Activated naive CD4-positive, alpha-beta T cell treated with anti-CD3 and anti-CD28 coated beads, Interleukin-2, amount 50 U/mL, for 16 hours (primary cell): ENCODE results near the gene NFIC.

Experiments used
- DNase-seq: peaks from one replicate; pipeline ENCODE4 v3.0.0-alpha.2; 2020

The NFIC gene

DNA sequence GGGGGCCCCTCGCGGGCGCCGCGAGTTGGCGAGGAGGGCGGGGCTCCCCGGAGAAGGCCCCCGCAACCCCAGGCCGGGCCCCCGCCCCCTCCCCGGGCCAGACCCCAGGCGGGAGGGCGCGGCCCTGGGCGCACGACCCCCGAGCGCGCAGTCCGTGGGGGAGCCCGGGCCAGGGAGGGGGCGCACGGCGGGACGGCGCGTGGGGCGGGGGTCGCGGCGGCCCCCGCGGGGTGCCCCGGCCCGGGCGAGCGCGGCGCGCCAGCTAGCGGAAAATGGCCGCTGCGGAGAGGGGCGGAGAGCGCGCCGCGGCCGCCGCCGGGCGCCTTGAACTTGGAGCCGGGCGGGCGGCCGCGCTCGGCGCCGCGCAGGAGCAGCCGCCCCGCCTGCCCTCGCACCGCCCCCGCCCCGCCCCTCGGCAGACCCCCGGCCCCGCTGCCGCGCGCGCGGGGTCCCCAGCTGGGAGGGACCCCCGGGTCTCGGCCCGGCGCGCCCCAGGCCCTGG is 6.4 kb upstream of the NFIC start:
- peak; percentile 55 for DNase-seq

GRCh38 chr19:3360421-3361383 is 5.7 kb upstream of the NFIC start:
- peak; percentile 89 for DNase-seq

DNA sequence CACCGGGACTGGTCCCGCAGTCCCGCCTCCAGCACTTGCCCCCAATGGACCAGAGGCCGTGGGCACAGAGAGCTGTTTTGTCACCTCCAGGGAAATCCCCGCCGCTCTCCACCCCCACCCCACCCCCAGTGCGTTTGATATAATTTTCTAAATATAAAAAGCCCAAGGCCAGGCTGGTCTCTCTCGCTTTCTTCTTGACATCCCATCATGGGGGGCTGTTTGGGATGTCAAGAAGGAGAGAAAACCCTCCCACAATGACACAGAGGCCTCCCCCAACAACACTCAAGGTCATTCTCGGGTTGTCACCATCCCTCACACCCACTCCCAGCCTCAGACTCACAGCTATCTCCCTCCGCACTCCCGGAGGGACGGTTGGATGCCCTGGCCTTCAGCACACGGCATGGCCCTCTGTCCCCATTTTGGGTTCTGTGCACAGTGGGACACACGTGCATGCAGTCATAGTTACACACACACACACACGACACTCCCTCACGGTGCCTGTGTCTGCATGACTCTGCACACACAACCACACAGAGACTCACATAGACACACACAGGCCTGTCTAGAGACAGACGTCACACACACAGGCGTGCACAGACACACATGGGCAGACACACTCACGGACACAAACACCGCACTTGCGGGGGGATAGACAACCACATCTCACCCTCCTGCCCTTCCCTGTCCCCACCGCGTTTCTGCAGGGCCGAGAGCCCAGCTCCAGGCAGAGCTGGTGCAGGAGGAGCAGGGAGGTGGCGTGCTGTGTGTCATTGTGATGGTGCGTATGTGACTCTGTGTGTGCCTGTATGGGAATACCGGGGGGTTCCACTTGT is 4.8 kb upstream of the NFIC start:
- no peak for DNase-seq

GRCh38 chr19:3362217-3362906 is 4.0 kb upstream of the NFIC start:
- DNase-seq, result no peak

DNA sequence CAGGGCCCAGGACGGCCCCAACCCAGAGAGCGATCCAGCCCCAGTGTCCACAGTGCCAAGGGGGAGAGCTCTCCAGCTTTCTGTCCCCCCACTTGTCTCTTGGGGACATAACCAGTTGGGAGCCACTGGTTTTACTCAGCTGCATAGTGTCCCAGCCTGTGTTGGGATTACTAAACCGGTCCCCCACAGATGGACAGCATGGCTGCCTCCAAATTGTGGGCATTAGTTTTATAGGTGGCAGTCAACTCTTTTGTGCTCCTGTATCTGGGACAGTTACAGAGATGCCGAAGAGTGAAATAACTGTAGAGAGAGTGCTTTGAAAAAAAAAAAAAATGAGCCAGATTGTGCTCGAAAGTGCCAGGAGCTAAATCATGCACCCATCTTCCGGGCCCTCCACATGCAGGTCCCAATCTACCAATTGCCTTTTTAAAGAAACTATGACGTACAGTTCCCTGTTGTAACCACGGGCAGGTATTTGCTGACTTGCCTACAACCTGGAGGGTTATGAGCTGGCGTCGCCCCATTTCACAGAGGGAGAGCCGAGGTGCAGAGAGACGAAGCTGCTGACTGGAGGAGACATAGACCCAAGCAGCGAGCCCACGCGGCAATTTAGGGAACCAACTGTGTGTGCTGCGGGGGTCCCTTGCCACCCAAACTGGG is 2.4 kb upstream of the NFIC start:
- no peak for DNase-seq

DNA sequence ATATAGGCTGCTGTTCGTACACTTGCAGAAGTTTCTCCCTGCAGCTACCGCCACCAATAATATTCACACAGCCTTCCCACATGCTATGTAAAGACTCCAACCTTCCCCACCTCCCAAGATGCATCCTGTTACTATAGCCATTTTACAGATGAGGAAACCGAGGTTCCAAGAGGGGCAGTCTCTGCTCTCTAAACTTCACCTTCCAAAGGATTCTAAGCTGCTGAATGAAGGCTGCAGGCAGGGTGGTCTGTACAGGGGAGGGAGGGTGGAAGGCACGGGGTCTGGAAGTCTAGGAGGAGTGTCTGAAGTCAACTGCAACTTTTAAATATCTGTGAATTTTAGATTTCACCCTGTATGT is 1.9 kb upstream of the NFIC start:
- DNase-seq, result no peak

DNA sequence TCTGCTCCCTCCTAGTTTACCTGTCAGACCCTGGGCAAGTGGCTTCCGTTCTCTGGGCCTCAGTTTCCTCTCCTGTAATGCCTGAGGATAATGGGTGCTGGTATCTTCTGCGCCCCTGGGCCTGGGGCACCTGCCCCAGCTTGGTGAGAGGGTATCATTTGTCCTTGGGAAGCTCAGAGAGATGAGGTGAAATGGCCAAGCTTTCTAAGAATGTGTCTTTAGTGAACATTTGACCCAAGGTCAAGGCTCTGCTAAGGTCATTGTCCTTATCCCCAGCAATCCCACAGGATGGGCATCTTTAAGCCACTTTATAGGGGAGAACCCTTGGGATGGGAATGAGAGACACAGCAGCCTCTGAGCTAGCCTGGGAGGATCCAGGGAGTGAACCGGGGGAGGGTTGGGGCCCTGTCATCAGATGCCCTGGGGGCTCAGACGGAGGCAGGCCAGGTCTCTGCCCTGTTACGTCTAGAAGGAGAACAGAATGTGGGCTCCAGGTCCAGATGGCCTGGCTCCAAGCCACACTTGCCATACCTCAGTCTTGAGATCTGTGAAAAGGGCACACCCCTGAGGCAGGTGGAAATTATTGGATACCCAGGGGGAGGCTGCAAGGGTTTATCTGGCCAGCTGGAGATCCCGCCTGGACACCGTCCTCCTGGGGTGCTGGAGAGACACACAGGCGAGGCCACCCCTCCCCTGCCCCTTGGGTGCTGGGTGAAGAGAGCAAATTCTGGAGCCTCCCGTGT is 1.1 kb upstream of the NFIC start:
- no peak for DNase-seq

DNA sequence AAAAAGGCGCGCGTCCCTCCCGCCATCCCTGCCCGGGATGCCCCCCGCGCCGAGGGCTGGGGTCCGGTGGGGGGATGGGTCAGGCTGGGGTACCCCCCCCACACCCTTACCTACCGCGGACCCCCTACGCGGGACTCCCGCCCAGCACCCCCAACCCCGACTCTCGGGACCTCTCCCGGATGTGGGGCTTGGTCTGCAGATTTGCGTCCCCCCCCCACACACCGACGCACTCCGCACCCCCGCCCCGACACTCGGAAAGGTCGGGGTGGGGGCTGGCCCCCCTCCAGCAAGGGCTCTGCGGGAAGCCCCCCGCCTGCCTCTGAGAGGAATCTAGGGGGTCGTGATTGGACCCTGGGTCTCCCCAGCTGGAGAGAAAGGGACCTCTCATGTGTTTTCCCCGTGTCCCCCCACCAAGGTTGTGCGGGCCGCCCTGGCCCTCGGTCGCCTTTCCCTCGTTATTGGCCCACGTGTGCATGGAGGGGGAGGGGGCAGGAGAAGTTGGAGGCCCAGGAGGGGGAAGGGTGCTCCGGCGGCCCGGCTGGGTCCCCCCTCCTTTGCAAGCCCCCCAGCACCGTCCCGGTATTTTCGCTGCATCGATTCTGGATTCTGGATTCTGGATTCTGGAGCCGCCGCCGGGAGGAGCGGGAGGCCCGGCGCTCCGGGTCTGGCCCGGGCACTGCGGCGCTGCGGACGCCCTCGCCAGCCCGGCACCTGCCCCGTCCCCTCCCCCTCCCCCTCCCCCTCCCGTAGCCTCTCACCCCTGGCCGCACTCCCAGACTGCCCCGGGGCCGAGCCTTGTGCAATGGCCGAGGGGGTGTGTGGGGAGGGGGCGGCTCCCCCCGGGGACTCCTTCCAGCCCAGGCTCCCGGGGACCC is 607 bp downstream of the NFIC start:
- no peak for DNase-seq

GRCh38 chr19:3367628-3368440 is 1.5 kb downstream of the NFIC start:
- DNase-seq, result no peak

DNA sequence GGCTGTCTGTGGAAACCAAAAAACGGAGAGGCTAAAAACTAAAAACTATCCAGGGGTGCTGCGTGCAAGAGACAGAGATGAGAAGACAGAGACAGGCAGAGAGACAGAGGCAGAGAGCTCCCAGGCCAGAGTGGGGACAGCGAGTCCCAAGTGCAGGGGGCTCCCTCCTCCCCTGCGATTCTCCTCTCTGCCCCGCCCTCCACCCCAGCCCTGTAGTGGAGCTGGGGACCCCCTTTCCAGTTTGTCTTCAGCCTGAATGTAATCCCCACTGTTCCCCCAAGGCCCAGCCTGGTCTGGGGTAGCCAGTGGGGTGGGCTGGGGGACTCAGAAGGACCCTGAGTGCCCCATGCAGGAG is 2.0 kb downstream of the NFIC start:
- no peak for DNase-seq

DNA sequence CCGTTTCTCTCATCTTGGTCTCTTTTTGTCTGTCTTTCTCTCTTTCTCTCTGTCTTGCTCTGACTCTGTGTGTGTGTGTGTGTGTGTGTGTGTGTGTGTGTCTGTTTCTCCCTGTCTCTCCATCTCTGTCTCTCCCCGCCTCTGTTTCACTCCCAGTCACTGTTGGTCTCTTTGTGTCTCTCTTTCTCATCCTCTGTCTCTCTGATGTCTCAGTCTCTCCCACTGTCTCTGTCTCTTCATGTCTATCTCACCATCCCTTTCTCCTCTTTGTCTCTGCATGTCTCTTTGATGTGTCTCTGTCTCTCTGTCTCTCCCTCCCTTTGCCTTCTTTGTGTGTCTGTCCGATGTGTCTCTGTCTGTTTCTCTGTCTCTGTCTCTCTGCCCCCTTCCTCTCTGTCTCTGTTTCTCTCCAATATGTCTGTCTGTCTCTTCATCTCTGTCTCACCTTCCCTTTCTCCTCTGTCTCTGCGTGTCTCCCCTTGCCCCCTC is 2.5 kb downstream of the NFIC start:
- no peak for DNase-seq

DNA sequence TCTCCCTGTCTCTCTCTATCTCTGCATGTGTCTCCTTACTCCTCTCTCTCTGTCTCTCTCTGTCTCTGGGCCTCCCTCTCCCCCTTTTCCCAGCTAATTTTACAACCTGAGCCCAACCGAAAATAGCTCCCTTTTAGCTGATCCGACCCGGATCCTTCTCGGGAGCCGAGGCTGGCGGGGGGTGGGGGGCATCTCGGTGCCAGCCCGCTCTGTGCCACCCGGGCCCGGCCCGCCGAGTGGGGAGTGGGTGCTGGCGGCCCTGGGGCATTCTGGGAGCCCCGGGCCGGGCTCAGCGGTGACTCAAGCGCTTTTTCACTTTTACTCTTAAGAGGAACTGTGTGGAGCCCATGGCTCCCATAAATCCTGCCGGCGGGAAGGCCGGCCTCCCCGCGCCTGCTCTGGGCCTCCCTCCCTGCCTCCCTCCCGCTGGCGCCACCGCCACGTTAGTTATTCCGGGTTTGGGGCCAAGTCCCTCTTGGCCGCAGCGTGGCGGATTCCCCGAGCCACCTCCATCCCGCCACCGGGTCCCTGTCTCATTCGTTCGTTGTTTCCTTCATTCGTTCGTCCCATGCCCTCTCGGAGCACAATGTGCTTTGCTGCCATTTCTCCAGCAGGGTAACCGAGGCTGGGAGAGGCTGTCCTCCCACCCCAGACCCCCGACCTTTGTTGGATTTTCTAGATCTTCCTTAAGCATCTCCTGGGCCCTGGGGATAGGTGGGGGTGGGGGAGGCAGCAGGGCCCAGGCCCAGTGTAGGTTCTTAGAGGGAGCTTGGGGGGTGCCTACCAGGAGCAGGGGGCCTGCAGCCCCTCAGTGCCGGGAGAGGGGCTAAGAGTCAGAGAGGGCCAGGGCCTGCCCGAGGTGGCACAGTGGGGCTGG is 3.2 kb downstream of the NFIC start:
- no peak for DNase-seq

DNA sequence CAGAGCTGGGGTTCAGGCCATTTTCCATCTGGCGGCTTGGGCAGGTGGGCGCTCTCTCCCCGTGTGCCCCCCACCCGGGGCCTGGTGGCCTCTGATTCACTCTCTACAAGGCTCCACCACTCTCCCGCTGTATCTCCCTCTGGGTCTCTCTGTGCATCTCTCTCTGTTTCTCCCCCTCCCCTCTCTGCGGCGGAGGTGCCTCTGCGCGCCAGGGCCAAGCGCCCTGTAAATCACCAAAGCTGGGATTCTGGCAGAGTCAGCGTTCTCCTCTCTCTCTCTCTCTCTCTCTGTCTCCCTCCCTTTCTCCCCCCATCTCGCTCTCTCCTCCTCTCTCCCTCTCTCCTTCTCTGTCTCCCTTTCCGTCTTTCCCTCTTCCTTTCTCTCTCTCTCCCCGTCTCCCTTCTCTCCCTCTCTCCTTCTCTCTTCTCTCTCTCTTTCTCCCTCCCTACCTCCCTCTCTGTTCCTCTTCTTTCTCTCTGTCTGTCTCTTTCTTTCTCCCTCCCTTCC is 3.9 kb downstream of the NFIC start:
- DNase-seq, result no peak

GRCh38 chr19:3370728-3371591 is 4.6 kb downstream of the NFIC start:
- no peak for DNase-seq

DNA sequence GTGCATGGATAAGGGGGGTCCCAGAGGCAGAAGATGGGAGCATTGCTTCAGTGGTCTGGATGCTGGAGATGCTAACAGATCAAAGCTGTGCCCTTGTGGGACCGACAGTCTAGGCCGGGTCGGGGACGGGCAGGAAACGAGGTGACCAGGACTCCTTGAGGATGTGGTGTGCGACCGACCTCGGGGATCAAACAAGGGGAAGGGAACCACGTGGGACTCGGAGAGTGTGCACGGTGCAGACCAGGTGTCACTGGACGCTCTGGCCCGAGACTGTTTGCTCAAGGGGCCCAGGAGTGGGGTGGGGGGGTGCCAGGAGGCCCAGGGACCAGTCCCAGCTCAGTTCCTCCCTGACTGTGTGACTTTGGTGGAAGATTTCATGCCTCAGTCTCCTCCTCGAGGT is 6.0 kb downstream of the NFIC start:
- DNase-seq, result no peak

- no peak for DNase-seq
Observed at GRCh38 chr19:3373971-3374368, 7.6 kb downstream of the NFIC start.

GRCh38 chr19:3374369-3375112 is 8.2 kb downstream of the NFIC start:
- no peak for DNase-seq
